ENCODE data around the gene PTPA. TPM values are rescaled to one million over a fixed set of nuclear protein-coding genes. Genes with fewer than 3 reads are reported as not detected.
"Not testable (repeated sequence)": the region's sequence is repeated elsewhere in the genome, so short reads cannot be mapped to it uniquely, and the experiment has no call there.

PTPA gene
- total RNA-seq, 1 experiment from 2014 or later: 62.7 TPM

GRCh38 chr9:129109537-129109903, 1.7 kb upstream of the PTPA start:
- no peaks in the 10 kb centered on the region for H3K36me3 ChIP-seq (ENCODE audit: insufficient read depth, low read length)
- no peaks in the 10 kb centered on the region for H4K20me1 ChIP-seq (ENCODE audit: insufficient read depth, low read depth, low read length)
- no peak overlapping the region for H3K4me3 ChIP-seq (ENCODE audit: low read length)
- peaks cover 23% of the 10 kb centered on the region for H3K4me1 ChIP-seq (ENCODE audit: low read length)
- H3K27me3 ChIP-seq (ENCODE audit: low read length): no peaks in the 10 kb centered on the region
- no peak overlapping the region for H3K27ac ChIP-seq (ENCODE audit: low read length)
- no peaks in the 10 kb centered on the region for H3K9me3 ChIP-seq (ENCODE audit: low read length)
- H3K9ac ChIP-seq (ENCODE audit: low read length): no peak overlapping the region
- no peaks in the 10 kb centered on the region for H3K9me2 ChIP-seq (replicated peaks; ENCODE audit: insufficient read depth, low read length)
- H3K4me2 ChIP-seq (ENCODE audit: low read depth, low read length, poor library complexity, severe bottlenecking): no peak overlapping the region
- H3K79me2 ChIP-seq (ENCODE audit: low read length): peaks cover 32% of the 10 kb centered on the region
- H2AFZ ChIP-seq (ENCODE audit: low read length): no peak overlapping the region
- peak; percentile 52 for DNase-seq

GRCh38 chr9:129109952-129110739, 1.1 kb upstream of the PTPA start:
- Histone ChIP-seq H2AFZ (ENCODE audit: low read length) (no peak overlapping the region), H3K4me1 (ENCODE audit: low read length) (peaks cover 29% of the 10 kb centered on the region), H3K27me3 (ENCODE audit: low read length) (no peaks in the 10 kb centered on the region), H3K4me3 (ENCODE audit: low read length) (no peak overlapping the region), H3K36me3 (ENCODE audit: insufficient read depth, low read length) (no peaks in the 10 kb centered on the region), H3K9me3 (ENCODE audit: low read length) (no peaks in the 10 kb centered on the region), H3K9ac (ENCODE audit: low read length) (no peak overlapping the region), H3K9me2 (replicated peaks; ENCODE audit: insufficient read depth, low read length) (no peaks in the 10 kb centered on the region), H4K20me1 (ENCODE audit: insufficient read depth, low read depth, low read length) (no peaks in the 10 kb centered on the region), H3K79me2 (ENCODE audit: low read length) (peaks cover 38% of the 10 kb centered on the region), H3K27ac (ENCODE audit: low read length) (no peak overlapping the region), H3K4me2 (ENCODE audit: low read depth, low read length, poor library complexity, severe bottlenecking) (no peak overlapping the region)
- DNase-seq: no peak

GRCh38 chr9:129111528-129112151, 425 bp downstream of the PTPA start:
- peak; percentile 81 for DNase-seq
- no peaks in the 10 kb centered on the region for H3K9me3 ChIP-seq (ENCODE audit: low read length)
- H3K4me2 ChIP-seq (ENCODE audit: low read depth, low read length, poor library complexity, severe bottlenecking): peak overlapping the region; percentile 85
- peaks cover 51% of the 10 kb centered on the region for H3K79me2 ChIP-seq (ENCODE audit: low read length)
- peak overlapping the region; percentile 92 for H3K4me3 ChIP-seq (ENCODE audit: low read length)
- H3K9ac ChIP-seq (ENCODE audit: low read length): peak overlapping the region; percentile 96
- H3K4me1 ChIP-seq (ENCODE audit: low read length): peaks cover 31% of the 10 kb centered on the region
- H3K36me3 ChIP-seq (ENCODE audit: insufficient read depth, low read length): no peaks in the 10 kb centered on the region
- H3K27ac ChIP-seq (ENCODE audit: low read length): peak overlapping the region; percentile 74
- peak overlapping the region; percentile 62 for H2AFZ ChIP-seq (ENCODE audit: low read length)
- no peaks in the 10 kb centered on the region for H3K9me2 ChIP-seq (replicated peaks; ENCODE audit: insufficient read depth, low read length)
- no peaks in the 10 kb centered on the region for H3K27me3 ChIP-seq (ENCODE audit: low read length)
- H4K20me1 ChIP-seq (ENCODE audit: insufficient read depth, low read depth, low read length): no peaks in the 10 kb centered on the region

- peak overlapping the region; percentile 96 for H3K9ac ChIP-seq (ENCODE audit: low read length)
- H3K4me1 ChIP-seq (ENCODE audit: low read length): peaks cover 31% of the 10 kb centered on the region
- peak overlapping the region; percentile 74 for H3K27ac ChIP-seq (ENCODE audit: low read length)
- H3K36me3 ChIP-seq (ENCODE audit: insufficient read depth, low read length); H3K9me3 ChIP-seq (ENCODE audit: low read length); H4K20me1 ChIP-seq (ENCODE audit: insufficient read depth, low read depth, low read length); DNase-seq; H3K27me3 ChIP-seq (ENCODE audit: low read length); H3K9me2 ChIP-seq (replicated peaks; ENCODE audit: insufficient read depth, low read length); H2AFZ ChIP-seq (ENCODE audit: low read length): not testable (repeated sequence)
- peak overlapping the region; percentile 92 for H3K4me3 ChIP-seq (ENCODE audit: low read length)
- peak overlapping the region; percentile 85 for H3K4me2 ChIP-seq (ENCODE audit: low read depth, low read length, poor library complexity, severe bottlenecking)
- H3K79me2 ChIP-seq (ENCODE audit: low read length): peaks cover 60% of the 10 kb centered on the region
Measured at GRCh38 chr9:129112526-129112925, 1.3 kb downstream of the PTPA start.

- no peak overlapping the region for H3K9ac ChIP-seq (ENCODE audit: low read length)
- no peaks in the 10 kb centered on the region for H3K27me3 ChIP-seq (ENCODE audit: low read length)
- no peak for DNase-seq
- peaks cover 31% of the 10 kb centered on the region for H3K4me1 ChIP-seq (ENCODE audit: low read length)
- H3K9me3 ChIP-seq (ENCODE audit: low read length): no peaks in the 10 kb centered on the region
- H3K9me2 ChIP-seq (replicated peaks; ENCODE audit: insufficient read depth, low read length): no peaks in the 10 kb centered on the region
- H2AFZ ChIP-seq (ENCODE audit: low read length): no peak overlapping the region
- H4K20me1 ChIP-seq (ENCODE audit: insufficient read depth, low read depth, low read length): no peaks in the 10 kb centered on the region
- H3K36me3 ChIP-seq (ENCODE audit: insufficient read depth, low read length): no peaks in the 10 kb centered on the region
- peak overlapping the region; percentile 30 for H3K4me2 ChIP-seq (ENCODE audit: low read depth, low read length, poor library complexity, severe bottlenecking)
- no peak overlapping the region for H3K4me3 ChIP-seq (ENCODE audit: low read length)
- H3K27ac ChIP-seq (ENCODE audit: low read length): 0 out of 2 replicates have a peak overlapping the region, but pooled peaks have one; percentile 11
- H3K79me2 ChIP-seq (ENCODE audit: low read length): peaks cover 72% of the 10 kb centered on the region
Measured at GRCh38 chr9:129113645-129114304, 2.6 kb downstream of the PTPA start.

- H3K4me1 ChIP-seq (ENCODE audit: low read length): peaks cover 15% of the 10 kb centered on the region
- H3K4me2 ChIP-seq (ENCODE audit: low read depth, low read length, poor library complexity, severe bottlenecking): no peak overlapping the region
- H3K27ac ChIP-seq (ENCODE audit: low read length): no peak overlapping the region
- H3K4me3 ChIP-seq (ENCODE audit: low read length): no peak overlapping the region
- no peak for DNase-seq
- no peaks in the 10 kb centered on the region for H3K9me2 ChIP-seq (replicated peaks; ENCODE audit: insufficient read depth, low read length)
- 0 out of 2 replicates have a peak, but pooled peaks cover 6% of the 10 kb centered on the region for H3K36me3 ChIP-seq (ENCODE audit: insufficient read depth, low read length)
- peaks cover 60% of the 10 kb centered on the region for H3K79me2 ChIP-seq (ENCODE audit: low read length)
- H3K9ac ChIP-seq (ENCODE audit: low read length): no peak overlapping the region
- no peaks in the 10 kb centered on the region for H3K27me3 ChIP-seq (ENCODE audit: low read length)
- no peak overlapping the region for H2AFZ ChIP-seq (ENCODE audit: low read length)
- H3K9me3 ChIP-seq (ENCODE audit: low read length): no peaks in the 10 kb centered on the region
- H4K20me1 ChIP-seq (ENCODE audit: insufficient read depth, low read depth, low read length): no peaks in the 10 kb centered on the region
Measured at GRCh38 chr9:129118799-129119198, 7.6 kb downstream of the PTPA start.

GRCh38 chr9:129121483-129121882, 10.3 kb downstream of the PTPA start:
- H3K4me3 ChIP-seq (ENCODE audit: low read length): no peak overlapping the region
- H3K9me2 ChIP-seq (replicated peaks; ENCODE audit: insufficient read depth, low read length): no peaks in the 10 kb centered on the region
- H3K9ac ChIP-seq (ENCODE audit: low read length): no peak overlapping the region
- DNase-seq: no peak
- no peak overlapping the region for H3K4me2 ChIP-seq (ENCODE audit: low read depth, low read length, poor library complexity, severe bottlenecking)
- H4K20me1 ChIP-seq (ENCODE audit: insufficient read depth, low read depth, low read length): no peaks in the 10 kb centered on the region
- H3K79me2 ChIP-seq (ENCODE audit: low read length): peaks cover 42% of the 10 kb centered on the region
- H3K9me3 ChIP-seq (ENCODE audit: low read length): no peaks in the 10 kb centered on the region
- H3K27ac ChIP-seq (ENCODE audit: low read length): no peak overlapping the region
- 0 out of 2 replicates have a peak, but pooled peaks cover 8% of the 10 kb centered on the region for H3K36me3 ChIP-seq (ENCODE audit: insufficient read depth, low read length)
- no peaks in the 10 kb centered on the region for H3K27me3 ChIP-seq (ENCODE audit: low read length)
- H2AFZ ChIP-seq (ENCODE audit: low read length): no peak overlapping the region
- H3K4me1 ChIP-seq (ENCODE audit: low read length): peaks cover 2% of the 10 kb centered on the region; the same call in 1 of the 2 replicates

GRCh38 chr9:129122133-129122532, 10.9 kb downstream of the PTPA start:
- Histone ChIP-seq H3K9me2 (replicated peaks; ENCODE audit: insufficient read depth, low read length) (no peaks in the 10 kb centered on the region), H3K9me3 (ENCODE audit: low read length) (no peaks in the 10 kb centered on the region), H3K9ac (ENCODE audit: low read length) (no peak overlapping the region), H3K4me1 (ENCODE audit: low read length) (peaks cover 4% of the 10 kb centered on the region; the same call in 1 of the 2 replicates), H3K4me2 (ENCODE audit: low read depth, low read length, poor library complexity, severe bottlenecking) (no peak overlapping the region), H2AFZ (ENCODE audit: low read length) (no peak overlapping the region), H4K20me1 (ENCODE audit: insufficient read depth, low read depth, low read length) (no peaks in the 10 kb centered on the region), H3K4me3 (ENCODE audit: low read length) (no peak overlapping the region), H3K27ac (ENCODE audit: low read length) (no peak overlapping the region), H3K79me2 (ENCODE audit: low read length) (peaks cover 38% of the 10 kb centered on the region), H3K36me3 (ENCODE audit: insufficient read depth, low read length) (peaks cover 9% of the 10 kb centered on the region; the same call in 1 of the 2 replicates), H3K27me3 (ENCODE audit: low read length) (no peaks in the 10 kb centered on the region)
- no peak for DNase-seq

Data from Karpas-422 (cell line).